DOHH2 (cell line): ENCODE measurements around the gene TCP1.

ENCODE experiments used
- H3F3A ChIP-seq: fragments of 200-600 bp; sonication (generic), shearing (Covaris generic); 2 replicates; pipeline ENCODE4 v1.6.0; 2016; ENCODE audit warnings: antibody characterized with exemption, mild to moderate bottlenecking; ENCODE audit not compliant: control insufficient read depth, insufficient read depth
- H3K27ac ChIP-seq: fragments of 200-600 bp; sonication (generic); 2 replicates; pipeline ENCODE4 v1.5.1; 2014; ENCODE audit warnings: low read depth, mild to moderate bottlenecking, low read length, moderate library complexity
- H3K27me3 ChIP-seq: fragments of 200-600 bp; sonication (generic); 2 replicates; pipeline ENCODE4 v1.6.1; 2014; ENCODE audit warnings: mild to moderate bottlenecking, low read length, mixed read lengths; ENCODE audit not compliant: control insufficient read depth
- H3K36me3 ChIP-seq: fragments of 200-600 bp; sonication (generic); 2 replicates; pipeline ENCODE4 v1.6.1; 2014; ENCODE audit warnings: mild to moderate bottlenecking, low read length, moderate library complexity, mixed read lengths; ENCODE audit not compliant: control insufficient read depth
- H3K4me1 ChIP-seq: fragments of 200-600 bp; sonication (generic); 2 replicates; pipeline ENCODE4 v1.6.1; 2014; ENCODE audit warnings: mild to moderate bottlenecking, low read length, mixed read lengths; ENCODE audit not compliant: control insufficient read depth
- H3K4me2 ChIP-seq: fragments of 200-600 bp; sonication (generic); 2 replicates; pipeline ENCODE4 v1.6.0; 2014; ENCODE audit warnings: mild to moderate bottlenecking, low read length, moderate library complexity
- H3K4me3 ChIP-seq: fragments of 200-600 bp; sonication (generic); 2 replicates; pipeline ENCODE4 v1.5.1; 2014; ENCODE audit warnings: mild to moderate bottlenecking, low read length, mixed read lengths
- H3K79me2 ChIP-seq: fragments of 200-600 bp; sonication (generic); 2 replicates; pipeline ENCODE4 v1.6.1; 2014; ENCODE audit warnings: mild to moderate bottlenecking, low read length, mixed read lengths; ENCODE audit not compliant: control insufficient read depth
- H3K9me2 ChIP-seq: fragments of 200-600 bp; sonication (generic); replicated peaks from 2 replicates; pipeline ENCODE4 v1.6.1; 2014; ENCODE audit warnings: mild to moderate bottlenecking, low read length, mixed read lengths; ENCODE audit not compliant: control insufficient read depth
- H3K9me3 ChIP-seq: fragments of 200-600 bp; sonication (generic); 2 replicates; pipeline ENCODE4 v1.6.1; 2014; ENCODE audit warnings: antibody characterized with exemption, low read length, mixed read lengths; ENCODE audit not compliant: control insufficient read depth, insufficient read depth
- H4K20me1 ChIP-seq: fragments of 200-600 bp; sonication (generic); 2 replicates; pipeline ENCODE4 v1.6.0; 2014; ENCODE audit warnings: low read depth, mild to moderate bottlenecking, antibody characterized with exemption, low read length, moderate library complexity; ENCODE audit not compliant: control insufficient read depth, insufficient read depth
- EZH2phosphoT487 ChIP-seq: fragments of 200-600 bp; sonication (generic); IDR thresholded peaks from 2 replicates; pipeline ENCODE4 v1.6.1; 2017; ENCODE audit warnings: borderline replicate concordance, mild to moderate bottlenecking, antibody characterized with exemption, low read length, moderate library complexity, mixed read lengths
- TF ChIP-seq, protein P1 (sequence below): fragments of 200-600 bp; sonication (generic); IDR thresholded peaks from one replicate; pipeline ENCODE4 v1.5.1; 2014; ENCODE audit warnings: antibody characterized with exemption, mild to moderate bottlenecking, low read depth, low read length; ENCODE audit not compliant: poor library complexity, severe bottlenecking

The TCP1 gene

DNA sequence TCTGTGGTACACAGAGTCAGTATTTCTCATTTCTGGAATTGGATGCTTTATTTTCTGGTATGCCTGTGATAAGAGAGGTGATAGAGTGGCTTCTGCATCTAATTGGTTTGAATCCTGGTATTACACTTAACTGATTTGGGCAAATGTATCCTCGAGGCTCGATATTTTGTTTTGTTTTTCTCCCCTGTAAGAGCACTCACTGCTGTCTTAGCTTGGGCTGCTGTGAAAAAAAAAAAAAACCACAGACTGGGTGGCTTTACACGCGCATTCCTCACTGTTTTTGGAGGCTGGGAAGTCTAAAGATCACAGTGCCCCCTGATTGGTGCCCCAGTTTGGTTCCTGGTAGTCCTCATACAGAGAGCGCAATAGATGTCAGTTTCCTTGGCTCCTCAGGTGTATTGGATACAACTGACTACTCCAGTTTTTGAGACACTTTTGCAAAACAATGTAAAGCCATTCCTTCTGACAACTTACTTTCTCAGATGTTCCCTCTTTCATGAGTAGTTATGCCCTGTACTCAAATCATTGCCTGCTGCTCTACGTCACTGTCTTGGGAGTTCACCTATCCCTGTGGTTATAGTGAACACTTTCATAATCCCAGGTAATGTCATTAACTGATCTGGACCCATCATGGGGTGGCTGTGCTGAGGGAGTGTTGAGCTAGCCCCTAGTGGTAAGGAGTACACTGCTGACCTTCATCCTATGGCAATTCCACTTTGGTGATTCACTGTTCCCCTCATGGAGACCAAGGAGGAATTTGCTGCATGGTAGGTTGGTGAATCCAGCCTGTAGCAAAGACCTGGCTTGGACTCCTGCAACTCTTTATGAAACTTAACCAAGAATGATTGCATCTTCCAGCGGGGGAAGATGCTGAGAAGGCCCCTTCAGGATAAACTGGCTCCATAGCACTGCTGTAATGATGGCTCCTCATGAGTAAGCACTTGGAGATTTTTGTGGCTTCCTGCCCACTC, 31.1 kb downstream of the TCP1 start:
- TF ChIP-seq EZH2phosphoT487: no peak
- TF ChIP-seq, protein P1, sequence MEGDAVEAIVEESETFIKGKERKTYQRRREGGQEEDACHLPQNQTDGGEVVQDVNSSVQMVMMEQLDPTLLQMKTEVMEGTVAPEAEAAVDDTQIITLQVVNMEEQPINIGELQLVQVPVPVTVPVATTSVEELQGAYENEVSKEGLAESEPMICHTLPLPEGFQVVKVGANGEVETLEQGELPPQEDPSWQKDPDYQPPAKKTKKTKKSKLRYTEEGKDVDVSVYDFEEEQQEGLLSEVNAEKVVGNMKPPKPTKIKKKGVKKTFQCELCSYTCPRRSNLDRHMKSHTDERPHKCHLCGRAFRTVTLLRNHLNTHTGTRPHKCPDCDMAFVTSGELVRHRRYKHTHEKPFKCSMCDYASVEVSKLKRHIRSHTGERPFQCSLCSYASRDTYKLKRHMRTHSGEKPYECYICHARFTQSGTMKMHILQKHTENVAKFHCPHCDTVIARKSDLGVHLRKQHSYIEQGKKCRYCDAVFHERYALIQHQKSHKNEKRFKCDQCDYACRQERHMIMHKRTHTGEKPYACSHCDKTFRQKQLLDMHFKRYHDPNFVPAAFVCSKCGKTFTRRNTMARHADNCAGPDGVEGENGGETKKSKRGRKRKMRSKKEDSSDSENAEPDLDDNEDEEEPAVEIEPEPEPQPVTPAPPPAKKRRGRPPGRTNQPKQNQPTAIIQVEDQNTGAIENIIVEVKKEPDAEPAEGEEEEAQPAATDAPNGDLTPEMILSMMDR: peak; percentile 22
- H3F3A ChIP-seq: peaks cover 68% of the 10 kb centered on the region
- peaks cover 80% of the 10 kb centered on the region for H3K36me3 ChIP-seq
- H3K9me2 ChIP-seq: no peaks in the 10 kb centered on the region
- no peaks in the 10 kb centered on the region; the same call in 1 of the 2 replicates for H4K20me1 ChIP-seq
- peaks cover 40% of the 10 kb centered on the region for H3K79me2 ChIP-seq
- no peaks in the 10 kb centered on the region for H3K9me3 ChIP-seq
- no peaks in the 10 kb centered on the region for H3K27me3 ChIP-seq
- H3K27ac ChIP-seq: no peak overlapping the region
- H3K4me1 ChIP-seq: peaks cover 26% of the 10 kb centered on the region
- no peak overlapping the region for H3K4me2 ChIP-seq
- H3K4me3 ChIP-seq: no peak overlapping the region

DNA sequence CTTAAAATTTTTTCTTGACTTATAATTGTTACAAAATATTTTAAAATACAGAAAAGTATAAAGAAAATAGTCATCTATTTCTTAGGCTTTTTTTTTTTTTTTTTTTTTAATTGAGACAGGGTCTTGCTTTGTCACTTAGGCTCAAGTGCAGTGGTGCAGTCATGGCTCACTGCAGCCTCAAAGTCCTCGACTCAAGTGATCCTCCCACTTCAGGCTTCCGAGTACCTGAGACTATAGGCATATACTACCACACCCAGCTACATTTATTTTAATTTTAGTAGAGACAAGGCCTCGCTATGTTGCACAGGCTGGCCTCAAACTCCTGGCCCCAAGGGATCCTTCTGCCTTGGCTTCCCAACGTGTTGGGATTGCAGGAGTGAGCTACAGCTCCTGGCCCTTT, 32.9 kb downstream of the TCP1 start:
- H3K36me3 ChIP-seq: peaks cover 84% of the 10 kb centered on the region
- H3K79me2 ChIP-seq: peaks cover 37% of the 10 kb centered on the region
- peaks cover 18% of the 10 kb centered on the region for H3K4me1 ChIP-seq
- H3F3A ChIP-seq: peaks cover 78% of the 10 kb centered on the region
- H3K27me3 ChIP-seq: no peaks in the 10 kb centered on the region
- no peaks in the 10 kb centered on the region for H3K9me3 ChIP-seq
- TF ChIP-seq, protein P1: no peak
- no peak for TF ChIP-seq EZH2phosphoT487
- no peaks in the 10 kb centered on the region; the same call in 1 of the 2 replicates for H4K20me1 ChIP-seq
- H3K9me2 ChIP-seq: no peaks in the 10 kb centered on the region
- H3K4me3 ChIP-seq: no peak overlapping the region
- no peak overlapping the region for H3K27ac ChIP-seq
- H3K4me2 ChIP-seq: no peak overlapping the region

DNA sequence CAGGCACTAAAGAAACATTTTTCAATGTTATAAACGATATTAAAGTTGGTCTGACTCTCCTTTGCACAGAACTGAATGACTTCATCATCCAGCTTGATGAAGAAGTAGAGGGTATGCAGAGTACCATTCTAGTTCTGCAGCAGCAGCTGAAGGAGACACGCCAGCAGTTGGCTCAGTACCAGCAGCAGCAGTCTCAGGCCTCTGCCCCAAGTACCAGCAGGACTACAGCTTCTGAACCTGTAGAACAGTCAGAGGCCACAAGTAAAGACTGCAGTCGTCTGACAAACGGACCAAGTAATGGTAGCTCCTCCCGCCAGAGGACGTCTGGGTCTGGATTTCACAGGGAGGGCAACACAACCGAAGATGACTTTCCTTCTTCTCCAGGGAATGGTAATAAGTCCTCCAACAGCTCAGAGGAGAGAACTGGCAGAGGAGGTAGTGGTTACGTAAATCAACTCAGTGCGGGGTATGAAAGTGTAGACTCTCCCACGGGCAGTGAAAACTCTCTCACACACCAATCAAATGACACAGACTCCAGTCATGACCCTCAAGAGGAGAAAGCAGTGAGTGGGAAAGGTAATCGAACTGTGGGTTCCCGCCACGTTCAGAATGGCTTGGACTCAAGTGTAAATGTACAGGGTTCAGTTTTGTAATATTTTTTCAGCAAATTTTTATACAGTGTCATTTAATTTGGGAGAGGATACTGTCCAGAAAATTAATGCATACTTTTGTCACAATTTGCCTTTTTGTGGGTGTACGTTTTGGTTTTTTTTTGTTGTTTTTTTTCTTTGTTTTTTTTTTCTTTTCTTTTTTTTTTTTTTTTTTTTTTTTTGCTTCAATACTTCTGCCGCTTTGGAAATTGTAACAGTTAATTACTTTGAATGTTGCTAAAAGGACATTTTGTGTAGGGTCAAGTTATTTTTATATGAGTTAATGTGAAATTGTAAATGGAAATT, 34.2 kb downstream of the TCP1 start:
- Histone ChIP-seq H3K36me3 (peaks cover 85% of the 10 kb centered on the region), H3K79me2 (peaks cover 39% of the 10 kb centered on the region)
- TF ChIP-seq EZH2phosphoT487: no peak
- TF ChIP-seq, protein P1: no peak

More for the DNA sequence above, 34.2 kb downstream of the TCP1 start:
- H3K4me2 ChIP-seq: no peak overlapping the region
- no peaks in the 10 kb centered on the region for H3K27me3 ChIP-seq
- no peak overlapping the region for H3K27ac ChIP-seq
- peaks cover 5% of the 10 kb centered on the region for H3K4me1 ChIP-seq
- H3F3A ChIP-seq: peaks cover 71% of the 10 kb centered on the region
- H3K4me3 ChIP-seq: no peak overlapping the region
- H4K20me1 ChIP-seq: no peaks in the 10 kb centered on the region; the same call in 1 of the 2 replicates
- H3K9me3 ChIP-seq: no peaks in the 10 kb centered on the region
- H3K9me2 ChIP-seq: no peaks in the 10 kb centered on the region
